ENCODE results near the gene HCRTR1. TPM values are rescaled to one million over a fixed set of nuclear protein-coding genes. Genes with fewer than 3 reads are reported as not detected.

HCRTR1 gene
- total RNA-seq, 1 donor from 2014 or later, result 1.1 TPM

DNA sequence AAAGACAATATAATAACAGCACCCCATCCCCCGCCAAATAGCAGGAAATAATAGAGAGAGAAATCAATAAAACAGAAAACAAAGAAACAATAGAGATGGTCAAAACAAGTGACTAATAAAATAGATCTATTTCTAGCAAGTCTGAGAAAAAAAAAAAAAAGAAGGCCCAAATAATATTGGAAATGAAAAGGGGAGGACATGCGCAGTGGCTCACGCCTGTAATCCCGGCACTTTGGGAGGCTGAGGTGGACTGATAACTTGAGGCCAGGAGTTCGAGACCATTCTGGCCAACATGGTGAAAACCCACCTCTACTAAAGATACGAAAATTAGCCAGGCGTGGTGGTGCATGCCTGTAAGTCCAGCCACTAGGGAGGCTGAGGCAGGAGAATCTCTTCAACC lies 18.5 kb upstream of the HCRTR1 start:
- DNase-seq, result no peak

DNA sequence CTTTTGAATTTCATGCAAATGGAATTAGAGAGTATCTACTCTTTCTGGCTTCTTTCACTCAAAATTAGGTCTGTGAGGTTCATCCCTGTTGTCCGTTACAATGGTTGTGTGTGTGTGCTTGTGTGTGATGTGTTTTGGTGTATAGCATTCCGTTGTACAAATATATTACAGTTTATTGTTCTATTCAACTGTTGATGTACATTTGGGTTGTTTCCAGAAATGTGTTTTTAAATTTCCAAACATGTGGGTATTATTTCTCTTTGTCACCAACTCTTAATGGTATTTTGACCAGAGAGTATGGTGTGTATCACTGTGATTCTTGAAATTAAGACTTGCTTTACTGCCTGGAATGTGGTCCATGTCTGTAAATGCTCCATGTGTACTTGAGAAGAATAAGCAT lies 16.8 kb upstream of the HCRTR1 start:
- no peak for DNase-seq

DNA sequence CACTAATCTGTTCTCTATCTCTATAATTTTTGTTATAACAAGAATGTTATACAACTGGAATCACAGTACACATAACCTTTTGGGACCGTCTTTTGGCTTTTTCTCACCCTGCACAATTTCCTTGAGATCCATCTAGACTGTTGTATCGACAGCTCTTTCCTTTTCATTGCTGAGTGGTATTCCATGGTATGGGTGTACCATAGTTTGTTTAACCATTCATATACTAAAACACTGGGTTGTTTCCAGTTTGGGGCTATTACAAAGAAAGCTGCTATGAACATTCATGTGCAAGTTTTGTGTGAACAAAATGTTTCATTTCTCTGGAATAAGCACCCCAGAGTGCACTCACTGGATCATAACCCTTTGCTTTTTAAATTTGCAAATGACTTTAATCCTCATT lies 15.4 kb upstream of the HCRTR1 start:
- no peak for DNase-seq

DNA sequence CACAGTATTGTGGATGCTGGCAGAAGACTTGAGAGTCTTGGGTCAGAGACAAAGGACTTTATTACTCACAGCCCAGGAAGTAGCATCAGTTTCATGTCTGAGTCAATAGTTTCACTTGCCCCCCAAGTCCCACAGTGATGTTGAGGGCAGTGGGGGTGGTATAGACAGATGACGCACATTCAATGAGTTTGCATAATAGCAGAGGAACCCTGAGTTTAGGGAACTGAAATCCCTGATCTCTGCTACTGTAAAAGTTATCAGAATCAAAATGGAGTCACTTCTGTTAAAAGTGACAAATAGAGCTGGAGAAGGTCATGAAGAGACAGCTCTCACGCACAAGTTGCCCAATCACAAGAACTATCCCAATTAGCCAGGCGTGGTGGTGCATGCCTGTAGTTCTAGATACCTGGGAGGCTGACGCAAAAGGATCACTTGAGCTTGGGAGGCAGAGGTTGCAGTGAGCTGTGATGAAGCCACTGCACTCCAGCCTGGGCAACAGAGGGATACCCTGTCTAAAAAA lies 11.5 kb upstream of the HCRTR1 start:
- no peak for DNase-seq

DNA sequence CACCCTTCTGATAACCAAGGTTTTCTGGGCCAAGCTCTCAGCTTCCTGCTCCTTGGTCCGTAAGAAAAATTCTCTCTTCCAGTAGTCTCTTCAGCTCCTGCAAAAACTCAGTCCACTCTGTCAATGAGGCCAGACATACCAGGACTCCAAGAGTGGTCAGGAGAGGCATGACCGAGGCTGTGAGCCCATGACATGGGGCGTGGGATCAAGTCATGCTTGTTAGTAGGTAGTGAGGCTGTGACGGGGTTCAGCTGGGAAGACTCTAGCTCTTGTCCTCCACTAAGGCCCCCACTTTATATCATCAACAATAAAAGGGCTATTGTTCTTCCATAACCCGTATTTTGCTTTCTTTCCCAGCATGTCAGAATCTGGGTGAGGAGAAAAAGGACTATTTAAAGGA lies 10.1 kb upstream of the HCRTR1 start:
- no peak for DNase-seq

DNA sequence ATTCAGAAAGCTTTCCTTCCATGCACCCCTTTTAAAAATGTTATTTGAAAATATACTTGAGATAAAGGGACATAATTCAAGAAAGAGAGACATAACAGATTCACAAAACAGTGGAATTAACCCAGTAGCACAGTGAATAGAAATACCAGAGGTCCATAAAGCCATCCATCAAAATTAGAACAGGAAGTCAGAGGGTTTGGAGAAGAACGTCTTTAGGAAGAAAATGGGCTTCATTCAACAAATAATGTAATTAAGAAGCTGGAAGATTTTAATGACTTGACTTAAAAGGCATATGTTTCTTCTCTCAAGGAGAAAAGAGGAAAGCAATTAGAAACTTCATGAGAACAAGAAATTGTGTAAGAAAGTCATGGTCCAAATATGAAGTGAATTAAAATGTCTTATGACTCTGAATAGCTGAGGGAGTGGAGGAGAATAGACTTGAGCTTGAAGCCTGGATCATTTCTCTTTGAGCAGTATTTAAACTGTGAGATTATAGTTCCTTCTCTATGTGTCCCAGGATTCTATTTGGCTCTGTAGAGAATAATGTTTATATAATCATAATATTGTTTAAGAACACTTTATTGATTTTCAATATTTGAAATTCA lies 7.9 kb upstream of the HCRTR1 start:
- DNase-seq, result no peak

DNA sequence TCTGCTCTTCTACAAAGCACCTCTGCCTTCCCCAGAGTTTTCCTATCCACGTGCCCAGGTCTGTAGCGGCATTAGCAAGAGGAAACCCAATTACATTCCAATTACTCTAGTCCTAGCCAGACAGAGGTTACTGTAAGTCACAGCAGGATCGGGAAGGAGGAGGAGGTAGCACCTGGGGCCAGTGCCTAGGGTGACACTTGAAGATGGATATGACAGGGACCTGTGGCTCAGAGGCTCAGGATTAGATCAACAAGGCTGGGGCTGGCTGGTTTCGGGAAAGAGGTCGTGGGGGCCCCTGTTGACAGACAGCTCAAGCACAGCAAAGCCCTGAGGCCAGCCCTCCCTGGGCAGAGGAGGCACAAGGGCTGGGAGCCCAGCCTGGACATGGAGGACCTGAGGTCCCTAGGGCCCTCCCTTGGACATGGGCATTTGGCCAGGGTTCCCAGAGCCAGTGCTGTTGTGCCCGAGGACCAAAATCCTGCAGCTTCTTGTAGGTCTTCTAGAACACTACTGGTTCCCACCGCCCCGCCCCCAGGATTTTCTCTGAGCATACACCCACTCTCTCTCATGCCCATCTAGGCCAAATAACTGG lies 3.0 kb upstream of the HCRTR1 start:
- no peak for DNase-seq

DNA sequence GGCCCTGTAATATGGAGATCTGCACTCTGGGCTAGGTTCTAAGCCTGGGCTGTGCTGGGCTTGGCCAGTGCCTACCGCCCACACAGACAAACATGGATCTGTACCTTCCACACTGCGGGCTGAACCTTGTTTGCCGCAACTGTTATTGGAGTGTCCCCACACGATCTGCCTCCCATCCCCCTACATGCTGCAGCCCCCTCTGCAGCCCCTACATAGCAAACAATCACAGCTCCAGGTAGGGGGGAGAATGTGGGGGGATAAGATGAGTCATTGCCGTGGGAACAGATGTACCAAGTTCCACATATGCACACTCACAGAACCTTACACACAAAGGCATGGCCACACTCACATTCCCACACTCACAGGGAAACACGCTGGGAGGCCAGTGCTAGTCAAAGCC lies 2.1 kb upstream of the HCRTR1 start:
- no peak for DNase-seq

DNA sequence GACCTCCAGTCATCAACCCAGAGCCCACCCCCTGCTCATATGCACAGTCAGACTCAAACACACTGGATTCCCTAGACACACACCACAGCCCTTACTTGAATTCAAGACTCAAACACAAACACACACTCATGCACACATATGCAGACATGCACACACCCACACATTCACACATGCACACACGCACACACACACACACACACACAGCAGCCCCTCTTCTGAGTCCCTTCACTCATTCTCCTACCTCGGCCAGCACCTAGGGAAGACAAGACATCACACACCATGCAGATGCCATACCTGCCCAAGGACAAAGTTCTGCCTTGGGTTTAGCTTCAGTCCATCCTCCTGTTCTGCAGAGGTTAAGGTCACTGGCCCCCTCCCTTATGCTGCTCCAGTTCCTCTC lies 1.6 kb upstream of the HCRTR1 start:
- no peak for DNase-seq

DNA sequence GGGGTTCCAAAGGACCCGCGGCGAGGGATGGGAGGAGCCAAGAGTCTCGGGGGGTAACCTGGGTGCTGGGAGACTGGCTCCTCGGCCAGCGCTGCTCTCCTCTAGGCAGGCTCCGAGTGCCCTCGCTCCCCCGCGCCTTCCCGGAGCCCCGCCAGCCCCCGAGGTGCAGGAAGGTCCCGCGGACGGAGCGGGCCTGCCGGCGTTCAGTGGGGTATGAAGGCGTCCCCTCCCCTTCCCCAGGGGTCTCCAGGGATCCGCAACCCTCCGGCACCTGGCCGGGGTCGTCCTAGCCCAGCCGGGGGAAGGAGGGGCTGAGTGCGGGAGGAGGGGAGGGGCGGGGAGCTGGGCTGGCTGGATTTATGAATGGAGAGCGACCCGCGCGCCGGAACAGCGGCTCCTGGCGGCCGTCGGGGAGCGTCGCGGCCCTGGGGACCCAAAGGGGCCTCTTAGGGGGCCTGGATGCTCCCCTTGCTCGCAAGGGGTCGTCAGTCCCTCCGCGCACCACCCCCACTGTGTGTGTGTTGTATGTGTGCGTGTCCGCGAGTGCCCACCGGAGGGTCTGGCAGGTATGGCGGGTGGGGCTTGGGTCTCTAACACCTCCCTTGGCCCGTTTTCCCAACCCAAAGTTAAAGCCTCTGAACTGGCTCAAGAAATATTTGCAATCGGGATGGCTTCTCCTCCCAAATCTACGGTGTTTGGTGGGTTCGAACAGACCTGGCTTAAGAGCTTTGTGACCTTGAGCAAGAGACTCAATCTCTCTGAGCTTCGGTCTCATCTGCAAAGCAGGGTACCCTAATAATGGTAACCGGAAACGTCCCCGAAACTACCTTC lies 642 bp downstream of the HCRTR1 start:
- no peak for DNase-seq

DNA sequence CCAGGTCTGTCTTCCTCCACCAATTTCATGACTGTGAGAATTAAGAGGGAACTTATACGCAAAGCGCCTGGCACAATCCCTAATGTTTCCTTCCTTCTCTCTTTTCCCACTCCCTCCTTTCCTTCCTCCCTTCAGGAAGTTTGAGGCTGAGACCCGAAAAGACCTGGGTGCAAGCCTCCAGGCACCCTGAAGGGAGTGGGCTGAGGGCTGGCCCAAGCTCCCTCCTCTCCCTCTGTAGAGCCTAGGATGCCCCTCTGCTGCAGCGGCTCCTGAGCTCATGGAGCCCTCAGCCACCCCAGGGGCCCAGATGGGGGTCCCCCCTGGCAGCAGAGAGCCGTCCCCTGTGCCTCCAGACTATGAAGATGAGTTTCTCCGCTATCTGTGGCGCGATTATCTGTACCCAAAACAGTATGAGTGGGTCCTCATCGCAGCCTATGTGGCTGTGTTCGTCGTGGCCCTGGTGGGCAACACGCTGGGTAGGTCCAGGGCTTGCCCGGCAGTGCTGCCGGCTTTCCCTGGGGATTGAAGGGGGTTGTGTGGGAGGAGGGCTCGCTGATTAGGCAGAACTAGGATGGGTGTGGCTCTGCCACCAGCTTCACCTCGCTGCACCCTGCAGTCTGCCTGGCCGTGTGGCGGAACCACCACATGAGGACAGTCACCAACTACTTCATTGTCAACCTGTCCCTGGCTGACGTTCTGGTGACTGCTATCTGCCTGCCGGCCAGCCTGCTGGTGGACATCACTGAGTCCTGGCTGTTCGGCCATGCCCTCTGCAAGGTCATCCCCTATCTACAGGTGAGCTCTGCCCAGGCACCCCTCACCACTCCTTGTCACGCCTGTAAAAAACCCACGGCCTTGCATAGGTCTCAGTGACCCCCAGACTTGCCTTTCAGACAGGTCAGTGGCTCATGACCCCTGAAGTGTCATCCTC lies 1.7 kb downstream of the HCRTR1 start:
- no peak for DNase-seq

DNA sequence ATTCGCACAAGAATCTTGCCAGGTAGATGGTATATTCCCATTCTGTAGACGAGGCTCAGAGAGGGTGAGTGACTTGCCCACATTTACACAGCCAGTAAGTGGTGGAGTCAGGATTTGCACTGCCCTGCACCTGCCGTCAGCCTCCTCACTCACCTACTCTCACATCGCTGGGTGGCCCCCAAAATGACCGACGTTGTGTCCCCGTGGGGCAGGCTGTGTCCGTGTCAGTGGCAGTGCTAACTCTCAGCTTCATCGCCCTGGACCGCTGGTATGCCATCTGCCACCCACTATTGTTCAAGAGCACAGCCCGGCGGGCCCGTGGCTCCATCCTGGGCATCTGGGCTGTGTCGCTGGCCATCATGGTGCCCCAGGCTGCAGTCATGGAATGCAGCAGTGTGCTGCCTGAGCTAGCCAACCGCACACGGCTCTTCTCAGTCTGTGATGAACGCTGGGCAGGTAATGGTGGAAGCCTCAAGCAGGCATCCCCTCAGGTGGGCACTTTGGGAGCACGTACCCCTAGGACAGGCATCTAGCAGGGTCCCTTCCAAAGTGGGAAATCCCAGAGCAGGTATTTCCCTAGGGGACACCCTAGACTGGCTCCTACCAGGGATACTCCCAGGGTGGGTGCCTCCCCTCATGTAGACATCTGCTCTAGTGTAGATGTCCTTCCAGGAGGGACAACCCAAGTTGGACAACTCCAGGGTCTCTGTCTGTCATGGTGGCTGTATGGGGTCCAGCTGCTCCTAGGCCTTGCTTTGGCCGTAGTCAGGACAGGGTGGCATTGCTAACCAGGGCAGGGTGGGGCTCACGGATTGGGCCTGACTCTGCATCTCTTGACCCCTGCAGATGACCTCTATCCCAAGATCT lies 3.4 kb downstream of the HCRTR1 start:
- DNase-seq, result no peak

DNA sequence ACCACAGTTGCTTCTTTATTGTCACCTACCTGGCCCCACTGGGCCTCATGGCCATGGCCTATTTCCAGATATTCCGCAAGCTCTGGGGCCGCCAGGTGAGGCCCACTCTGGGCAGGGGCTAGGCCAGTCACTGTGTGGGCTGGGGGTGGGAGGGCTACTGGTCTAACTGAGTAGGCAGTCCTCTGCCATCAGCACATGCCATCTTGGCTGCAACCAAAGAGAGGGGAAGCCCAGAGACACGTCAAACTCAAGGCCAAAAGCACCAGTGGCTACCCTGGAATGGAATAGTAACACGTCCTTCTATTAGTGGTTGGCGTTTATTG lies 4.0 kb downstream of the HCRTR1 start:
- DNase-seq, result no peak

DNA sequence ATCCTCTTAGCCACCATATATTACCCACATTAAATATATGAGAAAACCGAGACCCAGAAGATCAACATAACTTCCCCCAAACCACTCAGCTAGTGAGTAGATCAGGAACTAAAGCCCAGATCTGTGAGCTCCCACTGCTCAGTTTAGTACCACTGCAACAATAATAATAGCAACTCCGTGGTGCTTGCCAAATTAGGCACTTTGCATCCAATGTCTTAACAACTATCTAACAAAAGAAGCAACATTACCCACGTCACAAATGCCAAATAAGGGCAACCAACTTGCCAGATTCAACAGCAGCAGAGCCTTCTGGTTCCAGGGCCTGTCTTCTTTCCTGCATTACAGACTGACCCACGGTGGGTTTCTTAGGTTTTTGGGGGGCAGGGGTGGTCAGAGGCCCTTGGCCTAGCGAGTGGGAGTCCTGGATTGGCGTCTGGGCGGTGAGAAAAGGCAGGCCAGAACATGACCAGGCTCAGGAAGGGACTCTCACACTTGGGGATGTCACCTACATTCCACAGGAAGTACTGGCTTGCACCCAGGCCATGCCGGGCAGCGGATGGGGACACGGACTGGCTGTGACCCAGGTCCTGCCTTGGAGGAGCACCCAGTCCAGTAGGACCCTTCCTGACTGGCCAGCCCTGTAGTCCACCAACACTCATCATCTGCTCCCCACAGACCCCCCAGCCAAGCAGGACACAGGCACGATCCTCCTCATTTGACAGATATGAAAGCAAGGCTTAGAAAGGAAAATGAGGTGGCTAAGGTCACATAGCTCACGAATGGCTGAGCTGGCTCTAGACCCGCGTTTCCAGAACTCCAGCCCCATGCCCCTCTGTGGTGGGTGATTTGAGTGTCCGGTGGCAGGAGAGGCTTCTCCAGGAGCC lies 4.6 kb downstream of the HCRTR1 start:
- DNase-seq, result no peak

DNA sequence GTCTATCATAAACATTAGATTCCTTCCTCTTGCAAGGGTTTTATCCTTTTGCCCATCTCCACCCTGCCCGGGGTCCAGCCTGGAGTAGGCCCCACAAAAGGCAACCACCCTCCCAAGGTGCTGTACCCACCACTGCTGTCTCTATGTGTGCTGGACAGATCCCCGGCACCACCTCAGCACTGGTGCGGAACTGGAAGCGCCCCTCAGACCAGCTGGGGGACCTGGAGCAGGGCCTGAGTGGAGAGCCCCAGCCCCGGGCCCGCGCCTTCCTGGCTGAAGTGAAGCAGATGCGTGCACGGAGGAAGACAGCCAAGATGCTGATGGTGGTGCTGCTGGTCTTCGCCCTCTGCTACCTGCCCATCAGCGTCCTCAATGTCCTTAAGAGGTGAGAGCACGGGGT lies 5.9 kb downstream of the HCRTR1 start:
- no peak for DNase-seq

DNA sequence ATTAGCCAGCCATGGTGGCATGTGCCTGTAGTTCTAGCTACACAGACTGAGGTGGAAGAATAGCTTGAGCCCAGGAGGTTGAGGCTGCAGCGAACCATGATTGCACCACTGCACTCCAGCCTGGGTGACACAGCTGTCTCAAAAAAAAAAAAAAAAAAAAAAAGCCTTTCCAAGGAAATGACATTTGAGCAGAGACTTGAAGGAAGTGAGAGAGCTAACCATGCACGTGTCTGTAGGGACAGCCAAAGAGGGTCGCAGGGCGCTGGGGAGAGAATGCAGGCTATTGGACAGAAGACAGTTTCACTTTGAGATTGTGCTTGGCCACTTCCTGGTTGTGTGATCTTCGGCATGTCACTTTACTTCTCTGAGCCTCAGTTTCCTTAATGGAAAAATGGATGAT lies 6.8 kb downstream of the HCRTR1 start:
- DNase-seq, result no peak

DNA sequence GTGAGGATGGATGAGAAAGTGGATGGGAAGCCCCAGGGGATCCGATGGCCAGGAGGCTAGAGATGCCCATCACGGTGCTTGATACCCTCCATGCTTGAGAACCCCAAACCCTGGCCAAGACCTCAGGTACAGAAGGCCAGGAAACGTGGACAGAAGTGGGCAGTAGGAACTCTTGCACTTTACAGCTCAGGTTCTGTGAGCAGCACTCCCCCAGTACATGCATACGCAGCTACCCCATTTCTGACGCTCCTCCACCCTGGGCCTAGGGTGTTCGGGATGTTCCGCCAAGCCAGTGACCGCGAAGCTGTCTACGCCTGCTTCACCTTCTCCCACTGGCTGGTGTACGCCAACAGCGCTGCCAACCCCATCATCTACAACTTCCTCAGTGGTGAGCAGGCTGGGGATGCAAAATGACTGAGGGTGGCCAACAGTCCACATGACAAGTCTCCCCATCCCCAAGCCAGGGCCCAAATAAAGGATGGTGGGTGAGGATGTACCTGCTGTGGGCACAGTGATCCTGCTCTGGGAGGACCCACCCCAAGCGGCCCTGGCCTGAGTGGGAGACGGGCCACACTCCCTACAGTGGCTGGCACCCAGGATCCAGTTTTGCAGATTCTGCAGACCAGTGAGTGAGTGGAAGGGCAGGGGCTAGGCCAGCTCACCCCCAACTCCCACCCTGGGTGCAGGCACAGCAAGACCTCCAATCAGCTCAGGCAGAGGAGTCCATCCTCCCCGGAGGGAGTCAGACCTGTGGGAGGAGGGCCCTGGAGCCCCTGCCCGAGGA lies 7.4 kb downstream of the HCRTR1 start:
- DNase-seq, result no peak

DNA sequence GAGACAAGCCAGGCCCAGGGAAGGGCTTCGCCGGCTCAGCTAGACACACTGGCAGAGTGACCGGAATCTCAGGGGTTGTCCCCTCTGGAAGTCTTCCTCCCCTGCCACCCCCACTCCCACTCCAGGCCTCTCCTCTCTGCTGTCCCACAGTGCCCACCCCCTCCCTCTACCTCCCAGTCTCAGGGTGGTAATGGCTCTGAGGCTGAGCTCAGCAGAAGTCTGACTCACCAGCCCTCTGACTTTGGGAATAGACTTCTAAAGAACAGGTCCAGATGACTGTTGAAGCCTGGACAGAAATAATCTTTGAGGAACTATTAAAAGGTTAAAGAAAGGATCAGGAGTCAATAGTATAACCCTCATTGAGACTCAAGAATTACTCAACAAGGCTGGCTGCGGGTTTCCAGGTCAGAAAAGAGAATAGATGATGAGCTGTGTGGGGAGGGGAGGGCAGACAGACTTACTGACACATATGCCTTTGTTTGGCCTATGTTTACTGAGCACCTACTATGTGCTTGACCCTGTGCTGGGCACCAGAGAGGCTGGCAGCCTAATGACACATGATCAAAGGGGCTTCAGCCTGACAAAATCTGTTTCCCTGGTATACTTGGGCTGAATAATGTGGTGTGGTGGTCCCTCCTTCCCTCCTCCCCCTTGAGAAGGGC lies 8.2 kb downstream of the HCRTR1 start:
- no peak for DNase-seq

All from occipital lobe (tissue), 2 donors.